ENCODE measurements around the gene CACHD1.
"Not testable (repeated sequence)": the region's sequence is repeated elsewhere in the genome, so short reads cannot be mapped to it uniquely, and the experiment has no call there.

Gene CACHD1

GRCh38 chr1:64598100-64598571, 128.2 kb downstream of the CACHD1 start:
- no peak for DNase-seq

GRCh38 chr1:64599242-64599641, 129.3 kb downstream of the CACHD1 start:
- no peak for DNase-seq

- no peak for DNase-seq
Observed at GRCh38 chr1:64601207-64601606, 131.3 kb downstream of the CACHD1 start.

GRCh38 chr1:64608005-64608650, 138.2 kb downstream of the CACHD1 start:
- no peak for DNase-seq

GRCh38 chr1:64608651-64609048, 138.7 kb downstream of the CACHD1 start:
- no peak for DNase-seq

GRCh38 chr1:64610950-64611349, 141.0 kb downstream of the CACHD1 start:
- not testable (repeated sequence) for DNase-seq

GRCh38 chr1:64616039-64616438, 146.1 kb downstream of the CACHD1 start:
- no peak for DNase-seq

GRCh38 chr1:64623750-64624191, 153.8 kb downstream of the CACHD1 start:
- no peak for DNase-seq

GRCh38 chr1:64624218-64624713, 154.3 kb downstream of the CACHD1 start:
- DNase-seq: no peak

GRCh38 chr1:64624808-64625207, 154.9 kb downstream of the CACHD1 start:
- no peak for DNase-seq

GRCh38 chr1:64630611-64631010, 160.7 kb downstream of the CACHD1 start:
- DNase-seq: no peak

- no peak for DNase-seq
Observed at GRCh38 chr1:64631346-64632034, 161.6 kb downstream of the CACHD1 start.

GRCh38 chr1:64632936-64633335, 163.0 kb downstream of the CACHD1 start:
- DNase-seq: no peak

GRCh38 chr1:64645735-64646134, 175.8 kb downstream of the CACHD1 start:
- no peak for DNase-seq

GRCh38 chr1:64650411-64650810, 180.5 kb downstream of the CACHD1 start:
- DNase-seq: no peak

GRCh38 chr1:64651841-64652240, 181.9 kb downstream of the CACHD1 start:
- no peak for DNase-seq

GRCh38 chr1:64653466-64653865, 183.5 kb downstream of the CACHD1 start:
- no peak for DNase-seq

GRCh38 chr1:64654519-64655341, 184.8 kb downstream of the CACHD1 start:
- DNase-seq: no peak

GRCh38 chr1:64655861-64656260, 185.9 kb downstream of the CACHD1 start:
- DNase-seq: no peak

- no peak for DNase-seq
Observed at GRCh38 chr1:64659478-64660138, 189.7 kb downstream of the CACHD1 start.

GRCh38 chr1:64663668-64664067, 193.7 kb downstream of the CACHD1 start:
- no peak for DNase-seq

- no peak for DNase-seq
Observed at GRCh38 chr1:64664299-64664698, 194.4 kb downstream of the CACHD1 start.
